Progenitor cell of endocrine pancreas (in vitro differentiated cells): ENCODE data around the gene SLC38A8. TPM values are rescaled to one million over a fixed set of nuclear protein-coding genes. Genes with fewer than 3 reads are reported as not detected.

Experiments
- DNase-seq: peaks from one replicate; pipeline ENCODE4 v3.0.0; 2021; ENCODE audit warnings: low spot score; ENCODE audit not compliant: unreplicated experiment
- H3K27ac Mint-ChIP-seq: 2 replicates; pipeline ENCODE4 v1.8.0; 2021; ENCODE audit warnings: mild to moderate bottlenecking, moderate library complexity, mixed read lengths
- H3K27me3 Mint-ChIP-seq: 2 replicates; pipeline ENCODE4 v1.8.0; 2021; ENCODE audit warnings: mixed read lengths
- H3K36me3 Mint-ChIP-seq: 2 replicates; pipeline ENCODE4 v1.8.0; 2022; ENCODE audit warnings: mixed read lengths; ENCODE audit not compliant: insufficient read depth
- H3K4me1 Mint-ChIP-seq: 2 replicates; pipeline ENCODE4 v1.8.0; 2021; ENCODE audit warnings: low read depth, mixed read lengths
- H3K4me3 Mint-ChIP-seq: 2 replicates; pipeline ENCODE4 v1.8.0; 2021; ENCODE audit warnings: low read depth, mild to moderate bottlenecking, moderate library complexity, mixed read lengths
- H3K9me3 Mint-ChIP-seq: 2 replicates; pipeline ENCODE4 v1.8.0; 2021; ENCODE audit warnings: low read depth, mixed read lengths
- total RNA-seq: library from RNA; stranded (reverse); gene quantifications from 2 replicates; pipeline ENCODE4 v1.2.1, GENCODE V29; 2021
- TF ChIP-seq, protein P1 (sequence below): fragments of 200-600 bp; sonication (generic); IDR thresholded peaks from one replicate; pipeline ENCODE4 v1.5.0; 2021; ENCODE audit warnings: antibody characterized with exemption, mild to moderate bottlenecking; ENCODE audit not compliant: unreplicated experiment

SLC38A8 gene
- total RNA-seq, 1 donor from 2014 or later: 0.24 TPM

DNA sequence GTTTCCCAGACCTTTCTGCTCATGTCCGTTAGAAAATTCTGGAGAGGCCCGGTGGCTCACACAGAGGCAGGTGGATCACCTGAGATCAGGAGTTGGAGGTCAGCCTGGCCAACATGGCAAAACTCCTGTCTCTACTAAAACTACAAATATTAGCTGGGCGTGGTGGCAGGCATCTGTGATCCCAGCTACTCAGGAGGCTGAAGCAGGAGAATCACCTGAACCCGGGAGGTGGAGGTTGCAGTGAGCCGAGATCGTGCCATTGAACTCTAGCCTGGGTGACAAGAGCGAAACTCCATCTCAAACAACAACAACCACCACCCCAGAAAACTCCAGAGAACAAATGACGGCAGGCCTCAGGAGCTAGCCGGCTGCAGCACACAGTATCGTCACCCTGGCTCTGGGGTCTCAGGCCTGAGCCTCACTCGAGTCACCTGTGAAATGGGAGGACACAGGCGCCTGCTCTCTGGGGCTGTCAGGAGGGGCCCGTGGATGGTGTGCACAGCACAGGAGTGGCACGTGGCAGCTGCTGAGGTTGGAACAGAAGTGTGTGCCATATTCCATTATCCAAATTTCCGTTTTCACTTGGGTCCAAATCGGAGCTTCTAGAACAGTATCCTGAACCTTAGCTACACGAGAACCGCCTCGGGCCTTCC lies 3.3 kb upstream of the SLC38A8 start:
- Mint-ChIP-seq H3K27ac (no peak overlapping the region), H3K36me3 (peaks cover 7% of the 10 kb centered on the region), H3K4me1 (peaks cover 17% of the 10 kb centered on the region), H3K9me3 (no peaks in the 10 kb centered on the region), H3K27me3 (peaks cover 33% of the 10 kb centered on the region), H3K4me3 (no peak overlapping the region)
- DNase-seq: no peak
- TF ChIP-seq, protein P1, sequence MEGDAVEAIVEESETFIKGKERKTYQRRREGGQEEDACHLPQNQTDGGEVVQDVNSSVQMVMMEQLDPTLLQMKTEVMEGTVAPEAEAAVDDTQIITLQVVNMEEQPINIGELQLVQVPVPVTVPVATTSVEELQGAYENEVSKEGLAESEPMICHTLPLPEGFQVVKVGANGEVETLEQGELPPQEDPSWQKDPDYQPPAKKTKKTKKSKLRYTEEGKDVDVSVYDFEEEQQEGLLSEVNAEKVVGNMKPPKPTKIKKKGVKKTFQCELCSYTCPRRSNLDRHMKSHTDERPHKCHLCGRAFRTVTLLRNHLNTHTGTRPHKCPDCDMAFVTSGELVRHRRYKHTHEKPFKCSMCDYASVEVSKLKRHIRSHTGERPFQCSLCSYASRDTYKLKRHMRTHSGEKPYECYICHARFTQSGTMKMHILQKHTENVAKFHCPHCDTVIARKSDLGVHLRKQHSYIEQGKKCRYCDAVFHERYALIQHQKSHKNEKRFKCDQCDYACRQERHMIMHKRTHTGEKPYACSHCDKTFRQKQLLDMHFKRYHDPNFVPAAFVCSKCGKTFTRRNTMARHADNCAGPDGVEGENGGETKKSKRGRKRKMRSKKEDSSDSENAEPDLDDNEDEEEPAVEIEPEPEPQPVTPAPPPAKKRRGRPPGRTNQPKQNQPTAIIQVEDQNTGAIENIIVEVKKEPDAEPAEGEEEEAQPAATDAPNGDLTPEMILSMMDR: no peak

DNA sequence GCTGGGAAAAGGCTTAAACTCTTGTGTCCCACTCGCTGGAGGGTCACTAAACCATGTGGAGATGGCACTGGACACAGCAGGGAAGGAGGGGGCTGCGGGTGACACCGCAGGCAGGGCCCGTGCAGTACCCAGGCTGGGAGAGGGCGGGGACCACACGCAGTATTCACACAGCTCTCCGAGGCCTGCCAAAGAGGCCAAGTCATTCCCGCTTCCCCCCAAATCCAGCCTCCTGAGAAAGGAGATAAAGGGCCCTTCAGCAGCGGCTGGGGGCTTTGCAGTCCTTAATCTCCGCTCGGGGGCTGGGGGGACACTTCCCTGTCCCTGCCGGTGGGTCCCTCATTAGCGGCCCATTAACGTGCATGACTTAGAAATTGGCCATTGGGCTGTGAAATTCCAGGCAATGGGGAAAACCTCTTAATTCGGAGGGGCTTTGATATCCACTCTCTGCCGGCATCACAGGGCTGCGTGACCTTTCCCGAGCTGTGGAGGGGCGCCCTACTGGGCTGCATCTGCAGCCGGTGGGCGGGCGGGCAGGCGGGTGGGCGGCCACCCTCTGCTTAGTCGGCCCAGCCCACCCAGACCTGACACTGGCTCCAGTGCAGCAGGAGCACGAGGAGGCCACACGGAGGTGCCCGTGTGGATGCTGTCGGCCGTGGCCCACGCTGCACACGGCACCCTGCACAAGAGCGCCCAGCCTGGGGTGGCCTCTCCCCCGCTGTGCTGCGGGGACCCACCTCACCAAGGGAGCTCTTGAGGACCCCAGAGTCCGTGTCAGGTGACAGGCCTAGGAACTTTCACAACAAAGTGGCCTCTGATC lies 2.6 kb upstream of the SLC38A8 start:
- TF ChIP-seq, protein P1: no peak

DNA sequence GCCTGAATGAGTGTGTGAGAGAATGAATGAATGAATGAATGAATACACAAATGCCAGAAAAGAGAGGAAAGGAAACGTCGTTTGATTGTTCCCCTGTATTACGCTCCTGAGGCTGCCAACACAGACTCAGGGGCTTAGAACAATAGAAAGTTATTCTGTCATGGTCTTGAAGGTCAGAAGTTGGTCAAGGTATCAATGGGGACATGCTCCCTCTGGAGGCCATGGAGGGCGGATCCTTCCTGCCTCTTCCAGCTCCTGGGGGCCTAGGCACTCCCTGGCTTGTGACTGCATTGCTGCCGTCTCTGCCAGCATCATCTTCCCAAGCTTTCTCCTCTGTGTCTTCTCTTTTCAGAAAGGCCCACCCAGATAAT lies 1.5 kb upstream of the SLC38A8 start:
- no peak for DNase-seq

More for the DNA sequence above, 2.6 kb upstream of the SLC38A8 start:
- H3K4me3 Mint-ChIP-seq: no peak overlapping the region
- peaks cover 6% of the 10 kb centered on the region for H3K36me3 Mint-ChIP-seq
- no peak overlapping the region for H3K27ac Mint-ChIP-seq
- H3K4me1 Mint-ChIP-seq: peaks cover 17% of the 10 kb centered on the region
- DNase-seq: no peak
- H3K27me3 Mint-ChIP-seq: peaks cover 39% of the 10 kb centered on the region
- no peaks in the 10 kb centered on the region for H3K9me3 Mint-ChIP-seq

DNA sequence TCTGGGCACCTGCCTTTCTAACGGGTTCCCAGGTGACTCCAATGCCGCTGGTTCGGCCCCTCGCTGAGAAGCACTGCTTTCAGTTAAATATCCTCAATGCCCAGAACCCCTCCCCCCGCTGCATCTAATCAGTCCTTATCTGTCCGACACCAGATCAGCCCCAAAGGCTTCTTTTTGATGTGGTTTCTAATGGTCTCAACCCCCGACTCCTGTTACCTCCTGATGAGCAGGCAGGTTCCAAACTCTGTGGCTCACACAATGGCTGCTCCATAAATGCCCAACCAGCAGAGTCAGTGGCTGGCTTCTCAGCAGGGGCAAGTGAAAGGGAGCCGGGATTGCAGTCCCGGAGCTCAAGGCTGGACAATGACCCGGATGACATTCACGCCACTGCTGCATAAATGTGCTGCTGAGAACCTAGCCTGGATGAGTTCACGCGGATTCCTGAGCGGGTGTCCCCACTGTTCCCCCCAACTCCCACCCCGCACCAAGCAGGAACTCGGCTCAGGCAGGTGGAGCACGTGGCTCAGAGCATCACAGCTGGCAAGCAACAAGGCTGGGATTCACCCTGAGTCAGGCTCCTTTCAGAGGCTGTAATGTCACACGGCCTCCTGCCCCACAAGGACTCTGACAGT lies 1.0 kb upstream of the SLC38A8 start:
- no peak for DNase-seq
- Mint-ChIP-seq H3K27ac (no peak overlapping the region), H3K4me3 (no peak overlapping the region), H3K9me3 (no peaks in the 10 kb centered on the region), H3K36me3 (peaks cover 4% of the 10 kb centered on the region), H3K4me1 (peaks cover 17% of the 10 kb centered on the region), H3K27me3 (peaks cover 47% of the 10 kb centered on the region)
- TF ChIP-seq, protein P1: no peak

More for the DNA sequence above, 1.5 kb upstream of the SLC38A8 start:
- Mint-ChIP-seq H3K4me3 (no peak overlapping the region), H3K36me3 (peaks cover 4% of the 10 kb centered on the region), H3K27ac (no peak overlapping the region), H3K4me1 (peaks cover 17% of the 10 kb centered on the region), H3K27me3 (peaks cover 45% of the 10 kb centered on the region), H3K9me3 (no peaks in the 10 kb centered on the region)
- TF ChIP-seq, protein P1: peak; percentile 52

DNA sequence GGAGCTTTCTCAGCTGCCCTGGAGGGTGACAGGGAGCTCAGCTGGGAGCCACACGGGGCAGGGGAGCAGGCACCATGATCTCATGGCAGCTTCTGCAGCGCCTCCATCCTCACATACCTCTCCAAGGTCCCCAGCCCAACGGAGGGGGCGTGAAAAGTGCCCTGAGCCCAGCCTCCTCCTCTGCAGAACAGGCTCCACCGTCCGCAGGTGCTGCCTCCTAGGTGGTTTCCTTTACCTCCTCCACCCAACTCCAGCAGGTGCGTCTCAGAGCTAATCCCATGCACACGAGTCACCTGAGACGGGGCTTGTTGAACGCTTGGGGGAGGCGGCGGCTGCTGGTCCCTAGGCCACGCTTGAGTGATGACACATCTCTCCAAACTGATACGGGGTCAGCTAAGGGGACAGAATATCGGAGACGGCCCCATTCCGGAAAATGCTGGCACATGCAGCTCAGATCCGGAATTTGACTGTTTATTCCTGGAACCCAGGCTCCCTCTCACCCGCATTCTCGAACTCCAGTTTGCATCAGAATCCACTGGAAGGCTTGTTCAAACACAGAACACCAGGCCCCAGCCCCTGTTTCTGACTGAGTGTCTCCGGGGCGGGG lies 387 bp upstream of the SLC38A8 start:
- TF ChIP-seq, protein P1: no peak
- no peaks in the 10 kb centered on the region for H3K9me3 Mint-ChIP-seq
- no peak for DNase-seq
- peaks cover 47% of the 10 kb centered on the region for H3K27me3 Mint-ChIP-seq
- no peak overlapping the region for H3K27ac Mint-ChIP-seq
- H3K36me3 Mint-ChIP-seq: peaks cover 3% of the 10 kb centered on the region
- peaks cover 12% of the 10 kb centered on the region for H3K4me1 Mint-ChIP-seq
- H3K4me3 Mint-ChIP-seq: no peak overlapping the region
